Activated CD8-positive, alpha-beta memory T cell treated with anti-CD3 and anti-CD28 coated beads, Interleukin-2, amount 50 U/mL, for 4 hours (primary cell): ENCODE results near the gene TMEM45A.
"Not testable (repeated sequence)": the region's sequence is repeated elsewhere in the genome, so short reads cannot be mapped to it uniquely, and the experiment has no call there.

Source experiments
- DNase-seq: peaks from one replicate; pipeline ENCODE4 v3.0.0-alpha.2; 2020

TMEM45A gene

DNA sequence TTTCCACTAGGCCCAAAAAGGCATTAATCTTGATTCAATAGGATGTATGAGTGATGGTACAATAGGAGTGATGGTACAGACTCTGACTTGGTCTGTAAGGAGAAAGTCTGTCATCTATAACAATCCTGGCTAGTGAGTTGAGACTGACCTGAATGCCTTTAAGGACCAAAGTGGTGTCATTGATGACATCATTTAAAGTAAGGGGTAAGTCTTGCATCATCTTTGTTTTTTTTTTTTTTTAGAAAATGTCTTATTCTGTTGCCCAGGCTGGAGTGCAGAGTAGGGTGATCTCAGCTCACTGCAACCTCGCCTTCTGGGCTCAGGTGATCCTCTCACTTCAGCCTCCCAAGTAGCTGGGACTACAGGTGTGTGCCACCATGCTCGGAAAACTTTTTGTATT, 5.6 kb upstream of the TMEM45A start:
- DNase-seq: no peak

DNA sequence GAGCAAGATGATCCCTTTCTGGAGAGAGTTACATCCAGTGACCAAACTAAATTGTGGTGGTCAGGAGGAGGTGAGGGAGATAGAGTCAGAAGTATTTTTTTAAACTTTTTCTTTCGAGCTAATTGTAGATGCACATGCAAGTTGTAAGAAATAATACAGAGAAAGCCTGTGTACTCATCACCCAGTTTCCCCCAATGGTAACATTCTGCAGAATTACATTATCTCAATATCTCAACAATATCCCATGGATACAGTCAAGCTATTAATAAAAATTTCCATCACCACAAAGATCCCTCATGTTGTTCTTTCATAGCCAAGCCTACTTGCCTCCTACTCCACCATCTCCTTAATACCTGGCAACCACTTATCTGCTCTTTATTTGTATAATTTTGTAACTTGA, 3.3 kb upstream of the TMEM45A start:
- DNase-seq: no peak

- DNase-seq: no peak
Measured at GRCh38 chr3:100496711-100497261, 4.4 kb downstream of the TMEM45A start.

GRCh38 chr3:100499651-100500050, 7.2 kb downstream of the TMEM45A start:
- DNase-seq: no peak

- no peak for DNase-seq
Measured at GRCh38 chr3:100500320-100500880, 8.0 kb downstream of the TMEM45A start.

- no peak for DNase-seq
Measured at GRCh38 chr3:100503448-100503847, 11.0 kb downstream of the TMEM45A start.

DNA sequence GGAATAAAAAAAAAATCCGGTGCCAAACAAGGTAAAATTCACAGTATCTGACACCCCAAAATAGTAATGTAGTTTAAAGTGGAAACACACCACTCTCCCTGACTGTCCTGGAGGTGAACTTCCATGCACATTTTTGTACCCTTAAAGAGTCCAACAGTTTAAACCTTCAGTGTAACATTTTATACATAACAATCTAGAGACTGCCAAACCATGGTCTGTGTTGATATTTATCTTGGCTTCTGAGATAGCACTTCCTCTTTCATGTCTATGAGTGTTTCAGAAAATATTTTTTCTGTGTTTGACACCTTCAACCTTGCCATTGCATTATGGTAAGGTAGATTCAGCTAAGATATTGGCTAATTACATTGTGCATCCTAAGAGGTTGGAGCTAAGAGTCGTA, 13.9 kb downstream of the TMEM45A start:
- DNase-seq: no peak

GRCh38 chr3:100509818-100510217, 17.4 kb downstream of the TMEM45A start:
- not testable (repeated sequence) for DNase-seq

DNA sequence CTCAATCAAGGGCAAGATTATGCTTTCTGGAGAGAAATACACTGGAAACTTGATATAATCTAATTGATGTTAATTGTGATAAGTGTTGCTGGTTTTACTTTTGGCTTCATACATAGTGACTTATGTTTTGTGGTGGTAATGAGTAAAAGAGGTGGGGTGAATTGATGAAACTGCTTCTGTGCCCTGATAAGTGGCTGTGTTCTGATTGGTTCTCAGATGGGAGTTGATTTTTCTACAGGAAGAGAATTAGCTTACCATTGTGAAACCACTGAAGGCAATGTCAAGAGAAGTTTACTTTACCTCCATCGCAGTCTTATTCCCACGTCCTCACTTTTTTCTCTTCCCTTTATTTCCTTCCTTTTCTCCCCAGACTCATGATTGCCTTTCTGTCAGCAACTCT, 23.8 kb downstream of the TMEM45A start:
- DNase-seq: no peak

GRCh38 chr3:100516838-100517237, 24.4 kb downstream of the TMEM45A start:
- no peak for DNase-seq

- no peak for DNase-seq
Measured at GRCh38 chr3:100517276-100517675, 24.9 kb downstream of the TMEM45A start.

GRCh38 chr3:100518244-100518643, 25.8 kb downstream of the TMEM45A start:
- no peak for DNase-seq

DNA sequence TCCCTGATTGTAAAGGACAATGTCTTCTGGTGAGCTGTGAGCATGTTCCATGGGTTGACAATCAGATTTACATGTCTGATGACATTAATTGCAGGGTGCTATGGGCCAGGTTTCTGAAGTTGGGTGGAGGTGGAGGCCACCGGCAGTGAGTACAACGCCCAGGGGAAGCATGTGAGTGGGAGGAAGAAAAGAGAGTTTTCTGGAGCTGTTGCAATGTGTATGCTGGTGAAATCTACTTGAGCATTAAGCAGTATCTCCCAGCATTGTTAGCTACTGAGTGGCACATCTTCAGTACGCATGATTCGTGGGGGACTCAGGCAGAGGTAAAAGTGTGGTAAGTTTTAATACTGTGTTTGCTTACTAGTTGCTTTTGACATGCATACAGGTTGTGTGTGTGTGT, 26.6 kb downstream of the TMEM45A start:
- DNase-seq: no peak

DNA sequence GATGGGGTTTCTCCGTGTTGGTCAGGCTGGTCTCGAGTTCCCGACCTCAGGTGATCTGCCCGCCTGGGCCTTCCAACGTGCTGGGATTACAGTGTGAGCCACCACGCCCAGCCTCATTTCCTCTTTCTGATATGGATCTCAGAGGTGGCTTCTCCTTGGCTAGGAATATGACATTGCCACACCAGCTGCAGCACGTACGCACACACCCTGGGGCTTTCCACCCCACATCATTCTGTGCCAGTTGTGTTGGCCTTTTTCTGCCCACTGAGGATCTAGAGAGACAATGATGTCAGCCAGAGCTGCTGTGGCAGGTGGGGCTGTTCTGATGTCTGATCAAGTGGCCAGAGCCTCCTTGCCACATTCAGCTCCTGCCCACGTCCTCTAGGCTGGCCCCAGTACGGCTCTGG, 29.0 kb downstream of the TMEM45A start:
- DNase-seq: no peak

DNA sequence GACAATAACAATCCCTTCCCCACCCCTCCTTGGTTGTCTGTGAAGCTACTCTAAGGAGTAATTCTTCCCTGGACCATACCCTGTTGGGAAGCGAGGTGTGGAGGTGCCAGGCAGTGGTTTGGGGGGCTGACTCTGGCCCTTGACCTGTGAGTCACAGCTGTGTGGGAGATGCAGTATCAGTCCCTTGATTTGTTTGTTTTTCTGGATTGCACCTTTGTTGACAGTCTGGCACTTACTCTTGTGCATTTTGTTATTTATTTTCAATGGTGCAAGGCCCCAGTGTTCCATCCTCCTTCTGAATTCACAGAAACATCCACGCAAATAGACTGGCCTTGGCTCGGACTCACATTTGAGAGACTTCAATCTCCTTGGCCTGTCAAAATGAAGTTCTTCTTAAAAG, 29.7 kb downstream of the TMEM45A start:
- no peak for DNase-seq

GRCh38 chr3:100523050-100523760, 30.8 kb downstream of the TMEM45A start:
- no peak for DNase-seq

DNA sequence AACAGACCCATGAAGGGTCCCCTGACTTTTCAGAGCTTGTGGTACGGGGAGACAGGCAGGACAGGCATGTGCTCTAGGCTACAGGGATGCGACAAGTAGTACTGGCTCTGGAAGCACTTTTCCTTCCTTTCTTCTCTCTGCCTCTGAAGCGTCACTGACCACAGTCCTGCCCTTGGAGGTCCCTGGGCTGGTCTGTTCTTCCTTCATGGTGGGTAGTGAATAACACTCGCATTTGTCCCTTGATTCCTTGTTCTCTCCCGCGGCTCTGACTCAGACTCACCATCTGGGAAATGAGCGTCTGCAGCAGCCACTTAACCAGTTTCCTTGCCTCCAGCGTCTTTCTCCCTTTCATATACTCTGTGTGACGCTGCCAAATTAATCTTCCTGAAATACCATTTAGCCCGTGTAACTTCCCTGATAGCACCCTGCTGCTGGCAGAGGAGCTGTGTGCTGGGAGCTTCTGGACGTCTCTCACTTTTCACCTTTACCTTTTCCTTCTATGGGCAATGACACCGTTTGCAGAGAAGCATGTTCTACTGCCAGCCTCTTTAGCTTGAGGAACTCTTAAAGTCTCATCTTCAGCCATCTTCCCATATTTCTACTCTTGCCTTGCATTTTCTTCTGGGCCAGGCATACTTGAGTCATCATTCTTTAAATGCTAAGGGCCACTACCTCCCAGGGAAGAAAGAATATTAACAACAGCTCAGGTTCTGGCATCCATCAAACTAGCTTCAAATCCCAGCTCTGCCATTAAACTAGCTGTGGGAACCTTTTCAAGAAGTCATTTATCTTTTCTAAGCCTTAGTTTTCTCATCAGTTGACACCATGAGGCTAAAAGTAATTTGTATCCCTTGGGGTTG, 33.6 kb downstream of the TMEM45A start:
- DNase-seq: no peak

DNA sequence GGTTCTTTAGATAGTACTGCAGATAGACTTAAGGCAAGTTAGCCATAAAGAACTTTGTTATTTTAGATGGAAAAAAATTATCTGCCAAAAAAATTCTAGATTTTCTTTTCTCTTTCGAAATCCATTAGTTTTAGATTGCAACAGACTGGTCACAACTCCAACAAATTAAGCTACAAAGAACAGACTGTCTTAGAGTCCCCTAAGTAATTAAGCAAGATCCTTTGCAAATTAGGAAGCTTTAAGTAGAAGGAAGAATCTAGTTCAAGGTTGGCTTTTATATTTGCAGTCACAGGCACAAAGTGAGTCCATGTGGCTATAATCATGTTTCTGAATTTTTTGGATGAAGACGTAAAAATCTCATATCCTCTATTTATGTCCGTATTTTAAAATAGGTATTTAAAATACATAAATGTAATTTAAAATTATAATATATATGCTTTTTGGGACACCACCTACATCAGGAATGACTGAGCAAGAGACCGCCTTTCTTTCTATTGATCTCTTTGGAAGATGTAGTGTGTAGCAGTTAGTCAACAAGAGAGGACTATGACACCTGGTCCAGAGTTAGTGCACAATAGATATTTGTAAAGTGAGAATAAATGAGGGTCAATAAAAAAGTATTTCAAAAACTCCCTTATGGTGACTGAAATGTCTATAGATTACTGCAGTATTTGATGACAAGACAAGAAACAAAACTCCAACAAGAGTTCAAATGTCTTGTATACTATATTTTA, 34.4 kb downstream of the TMEM45A start:
- no peak for DNase-seq

DNA sequence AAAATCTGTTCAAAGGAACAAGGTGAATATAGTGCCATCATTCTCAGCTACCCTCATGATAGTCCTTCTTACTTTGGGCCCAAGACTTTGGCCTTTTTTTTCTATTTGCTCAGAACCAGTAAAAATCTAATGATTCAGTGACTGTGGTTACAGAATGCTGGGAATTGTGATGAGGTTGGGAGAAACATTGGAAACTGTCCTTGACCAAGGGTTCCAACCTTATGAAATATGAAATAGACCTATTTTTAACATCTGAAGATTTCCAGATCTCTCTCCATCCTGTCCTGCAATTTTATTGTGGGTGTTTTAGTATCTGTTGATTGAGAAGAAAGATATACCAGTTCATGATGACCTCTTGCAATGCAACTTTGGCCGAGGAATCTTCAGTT, 34.9 kb downstream of the TMEM45A start:
- DNase-seq: no peak

DNA sequence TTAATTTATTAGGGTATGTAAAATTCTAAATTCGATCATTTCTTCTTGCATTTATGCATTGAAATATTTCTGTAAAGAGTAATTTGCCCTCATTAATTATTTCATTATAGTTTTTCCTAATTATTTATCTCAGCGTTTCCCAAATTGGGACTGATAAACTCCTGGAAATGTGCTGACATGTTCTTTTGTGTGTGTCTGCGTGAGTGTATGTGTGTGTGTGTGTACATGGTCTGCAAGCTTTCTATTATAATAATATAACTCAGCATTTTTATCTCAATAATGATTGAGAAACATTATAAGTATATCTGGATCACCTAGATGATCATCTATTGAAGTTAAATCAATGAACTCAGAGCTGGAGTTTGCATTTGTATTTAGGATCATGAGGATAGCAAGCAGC, 38.7 kb downstream of the TMEM45A start:
- no peak for DNase-seq

GRCh38 chr3:100532411-100532810, 40.0 kb downstream of the TMEM45A start:
- no peak for DNase-seq

DNA sequence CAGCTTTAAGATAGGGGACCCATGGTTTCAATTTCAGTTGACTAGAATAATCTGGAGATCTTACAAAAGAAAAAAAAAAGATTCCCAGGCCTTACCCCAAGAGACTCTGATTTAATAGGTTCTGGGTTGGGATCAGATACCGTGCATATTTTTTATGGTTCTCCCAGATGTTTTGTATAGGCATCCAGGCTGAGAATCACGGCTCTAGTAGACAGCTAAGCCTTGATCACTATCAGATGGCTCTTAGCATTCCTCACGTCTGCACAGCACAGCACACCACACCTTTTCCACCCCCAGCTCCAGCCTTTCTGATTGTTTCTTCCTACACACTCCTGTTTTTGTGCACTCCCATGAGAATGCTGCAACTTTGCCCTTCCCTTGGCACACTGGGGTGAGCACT, 40.8 kb downstream of the TMEM45A start:
- no peak for DNase-seq

DNA sequence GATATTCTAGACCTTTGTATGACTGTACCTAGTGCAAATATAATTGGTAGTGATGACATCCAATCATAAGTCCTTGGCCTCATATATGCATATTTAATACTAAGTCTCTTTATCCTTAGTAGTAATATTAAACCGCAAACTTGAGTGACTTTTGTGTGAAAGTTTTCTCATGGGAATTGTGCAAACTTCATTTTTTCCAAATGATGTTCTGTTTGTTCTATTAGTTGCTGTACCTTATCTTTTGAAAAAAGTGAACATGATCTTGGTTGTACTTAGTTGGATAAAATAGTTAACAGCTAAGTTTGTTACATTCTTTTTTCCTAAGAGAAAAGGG, 43.2 kb downstream of the TMEM45A start:
- DNase-seq: no peak
